Dermis blood vessel endothelial cell (primary cell): Measurements from ENCODE around the gene DEFB124. TPM values are rescaled to one million over a fixed set of nuclear protein-coding genes. Genes with fewer than 3 reads are reported as not detected.
"Not testable (repeated sequence)": the region's sequence is repeated elsewhere in the genome, so short reads cannot be mapped to it uniquely, and the experiment has no call there.

Experiments
- DNase-seq: peaks from one replicate; pipeline ENCODE4 v3.0.0; 2010
- total RNA-seq: library from RNA; depleted of rRNA; stranded (reverse); fragments of >200 nt; gene quantifications from 2 replicates; pipeline ENCODE4 v1.2.3, GENCODE V29; 2014

DEFB124 gene
- not detected in 2 replicates for total RNA-seq

- DNase-seq: no peak
Measured at GRCh38 chr20:31474758-31475427, at the start of gene DEFB124, which contains the start of gene REM1. DEFB124 (minus strand) TSS chr20:31475127; CDS start chr20:31473013, 2,114 bp downstream. REM1 (plus strand) TSS chr20:31475288; CDS start chr20:31476446, 1,158 bp downstream.

GRCh38 chr20:31523361-31524283 is 48.7 kb upstream of the DEFB124 start:
- DNase-seq: peak; percentile 83

- DNase-seq: no peak
Measured at GRCh38 chr20:31522731-31523130, 47.8 kb upstream of the DEFB124 start.

- not testable (repeated sequence) for DNase-seq
Measured at GRCh38 chr20:31521267-31521666, 46.3 kb upstream of the DEFB124 start.

GRCh38 chr20:31517373-31517772 is 42.4 kb upstream of the DEFB124 start:
- peak; percentile 78 for DNase-seq

GRCh38 chr20:31516651-31517050 is 41.7 kb upstream of the DEFB124 start:
- no peak for DNase-seq

GRCh38 chr20:31516166-31516565 is 41.2 kb upstream of the DEFB124 start:
- no peak for DNase-seq

- DNase-seq: no peak
Measured at GRCh38 chr20:31515775-31516107, 40.8 kb upstream of the DEFB124 start.

GRCh38 chr20:31515072-31515774 is 40.3 kb upstream of the DEFB124 start:
- DNase-seq: no peak

- DNase-seq: peak; percentile 97
Measured at GRCh38 chr20:31514154-31515071, 39.5 kb upstream of the DEFB124 start, which contains the start of gene HM13. HM13 (plus strand) TSS chr20:31514442; CDS start chr20:31514552, 110 bp downstream.

GRCh38 chr20:31508517-31509244 is 33.8 kb upstream of the DEFB124 start:
- DNase-seq: no peak

- DNase-seq: no peak
Measured at GRCh38 chr20:31505903-31506302, 31.0 kb upstream of the DEFB124 start.

GRCh38 chr20:31502884-31503673 is 28.2 kb upstream of the DEFB124 start:
- peak; percentile 85 for DNase-seq

- no peak for DNase-seq
Measured at GRCh38 chr20:31500527-31500926, 25.6 kb upstream of the DEFB124 start.

- DNase-seq: no peak
Measured at GRCh38 chr20:31497838-31498540, 23.1 kb upstream of the DEFB124 start.

- DNase-seq: no peak
Measured at GRCh38 chr20:31496761-31497295, 21.9 kb upstream of the DEFB124 start.

- DNase-seq: peak; percentile 36
Measured at GRCh38 chr20:31494131-31494530, 19.2 kb upstream of the DEFB124 start.

GRCh38 chr20:31490752-31491151 is 15.8 kb upstream of the DEFB124 start:
- no peak for DNase-seq

GRCh38 chr20:31489152-31489551 is 14.2 kb upstream of the DEFB124 start:
- DNase-seq: no peak
